OCI-LY7 (cell line): ENCODE results near the gene EME2. TPM values are rescaled to one million over a fixed set of nuclear protein-coding genes. Genes with fewer than 3 reads are reported as not detected.

Source experiments
- BruUV-seq: library from RNA; stranded (reverse); fragments of 400-500 nt; replicated peaks from 2 replicates; lab custom pipeline; 2021; lab: Mats Ljungman, UMichigan
- CTCF ChIA-PET: fragments of 300-600 bp; sonication (Branson Sonifier 250); formaldehyde crosslinking; loops from one replicate; lab custom pipeline; 2022; ENCODE audit warnings: antibody characterized with exemption; ENCODE audit not compliant: unreplicated experiment; lab: Charles Lee
- POLR2A ChIA-PET: fragments of 300-600 bp; sonication (Branson Sonifier 250); formaldehyde crosslinking; loops from one replicate; lab custom pipeline; 2022; ENCODE audit warnings: antibody characterized with exemption; lab: Charles Lee
- DNase-seq: peaks from one replicate; pipeline ENCODE4 v3.0.0-alpha.2; 2015; ENCODE audit warnings: low spot score
- H2AFZ ChIP-seq: fragments of 200-600 bp; sonication (generic), shearing (Covaris generic); 2 replicates; pipeline ENCODE4 v1.6.1; 2014; ENCODE audit warnings: mild to moderate bottlenecking, antibody characterized with exemption, low read length, moderate library complexity
- H3K27ac ChIP-seq: fragments of 200-600 bp; sonication (generic); 2 replicates; pipeline ENCODE4 v1.5.1; 2014; ENCODE audit warnings: mixed run types, low read depth, mild to moderate bottlenecking, moderate library complexity, low read length, inconsistent platforms; ENCODE audit not compliant: poor library complexity, severe bottlenecking
- H3K36me3 ChIP-seq: fragments of 200-600 bp; sonication (generic); 2 replicates; pipeline ENCODE4 v1.6.1; 2014; ENCODE audit warnings: mild to moderate bottlenecking, antibody characterized with exemption, low read length, moderate library complexity, mixed read lengths; ENCODE audit not compliant: insufficient read depth
- H3K4me1 ChIP-seq: fragments of 200-600 bp; sonication (generic); 2 replicates; pipeline ENCODE4 v1.5.1; 2014; ENCODE audit warnings: mild to moderate bottlenecking, low read length; ENCODE audit not compliant: insufficient read depth, poor library complexity, severe bottlenecking
- H3K4me2 ChIP-seq: fragments of 200-600 bp; sonication (generic); 2 replicates; pipeline ENCODE4 v1.6.1; 2014; ENCODE audit warnings: mild to moderate bottlenecking, low read length
- H3K4me3 ChIP-seq: fragments of 200-600 bp; sonication (generic); 2 replicates; pipeline ENCODE4 v1.5.1; 2014; ENCODE audit warnings: mild to moderate bottlenecking, low read depth, low read length; ENCODE audit not compliant: poor library complexity, severe bottlenecking
- H3K79me2 ChIP-seq: fragments of 200-600 bp; sonication (generic); 2 replicates; pipeline ENCODE4 v1.6.1; 2016; ENCODE audit warnings: low read depth, mild to moderate bottlenecking, low read length, moderate library complexity, mixed read lengths; ENCODE audit not compliant: insufficient read depth
- H3K9me2 ChIP-seq: fragments of 200-600 bp; sonication (generic); 2 replicates; pipeline ENCODE4 v1.6.1; 2016; ENCODE audit warnings: mild to moderate bottlenecking, low read length, mixed read lengths; ENCODE audit not compliant: insufficient read depth
- H3K9me3 ChIP-seq: fragments of 200-600 bp; sonication (generic); 2 replicates; pipeline ENCODE4 v1.6.1; 2014; ENCODE audit warnings: mild to moderate bottlenecking, mixed run types, low read length, mixed read lengths
- H4K20me1 ChIP-seq: fragments of 200-600 bp; sonication (generic); 2 replicates; pipeline ENCODE4 v1.6.1; 2014; ENCODE audit warnings: mild to moderate bottlenecking, antibody characterized with exemption, low read length, moderate library complexity, mixed read lengths; ENCODE audit not compliant: insufficient read depth
- EZH2phosphoT487 ChIP-seq: fragments of 200-600 bp; sonication (generic); IDR thresholded peaks from 2 replicates; pipeline ENCODE4 v1.6.1; 2018; ENCODE audit warnings: low read depth, borderline replicate concordance, mild to moderate bottlenecking, mixed run types, antibody characterized with exemption, low read length, moderate library complexity, mixed read lengths
- intact Hi-C: fragments of 100-400 bp; cut with micrococcal nuclease; formaldehyde crosslinking; loops from one replicate; pipeline ENCODE4 v1.10.0; 2022; ENCODE audit not compliant: unreplicated experiment
- total RNA-seq, 2 experiments: library from RNA; depleted of rRNA in 1 of 2; stranded (reverse); fragments of >200 nt in 1 of 2; shearing (Covaris generic) in 1 of 2; gene quantifications; 2 replicates each; pipeline ENCODE4 v1.2.3, GENCODE V29; 2014 to 2022
- TF ChIP-seq, protein P1 (sequence below): fragments of 200-600 bp; sonication (generic); conservative IDR thresholded peaks from 2 replicates; pipeline ENCODE4 v1.5.1; 2014; ENCODE audit warnings: mild to moderate bottlenecking, antibody characterized with exemption, low read length, moderate library complexity, mixed read lengths

EME2 gene
- total RNA-seq, 2 experiments from 2014 or later = 23.8 to 48.5 TPM

DNA sequence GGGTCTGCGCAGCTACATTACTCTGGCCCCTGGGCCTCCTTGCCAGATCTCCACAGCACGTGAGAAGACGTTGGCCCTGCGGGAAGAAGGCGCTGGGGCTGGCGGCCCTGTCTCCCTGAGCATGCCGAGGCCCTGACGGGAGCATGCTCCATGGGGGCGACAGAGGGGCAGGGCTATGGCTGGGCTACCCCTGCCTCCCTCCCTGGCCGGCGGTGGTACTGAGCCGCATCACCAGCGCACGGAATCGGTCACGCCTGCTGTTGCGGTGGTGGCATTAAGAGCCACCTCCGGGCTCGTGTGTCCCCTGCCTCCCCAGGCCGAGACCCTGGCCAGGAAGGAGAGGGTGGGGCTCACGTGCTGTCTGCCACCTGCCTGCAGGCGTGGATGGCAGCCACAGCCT is 38.5 kb upstream of the EME2 start:
- H4K20me1 ChIP-seq = no peaks in the 10 kb centered on the region
- TF ChIP-seq, protein P1, sequence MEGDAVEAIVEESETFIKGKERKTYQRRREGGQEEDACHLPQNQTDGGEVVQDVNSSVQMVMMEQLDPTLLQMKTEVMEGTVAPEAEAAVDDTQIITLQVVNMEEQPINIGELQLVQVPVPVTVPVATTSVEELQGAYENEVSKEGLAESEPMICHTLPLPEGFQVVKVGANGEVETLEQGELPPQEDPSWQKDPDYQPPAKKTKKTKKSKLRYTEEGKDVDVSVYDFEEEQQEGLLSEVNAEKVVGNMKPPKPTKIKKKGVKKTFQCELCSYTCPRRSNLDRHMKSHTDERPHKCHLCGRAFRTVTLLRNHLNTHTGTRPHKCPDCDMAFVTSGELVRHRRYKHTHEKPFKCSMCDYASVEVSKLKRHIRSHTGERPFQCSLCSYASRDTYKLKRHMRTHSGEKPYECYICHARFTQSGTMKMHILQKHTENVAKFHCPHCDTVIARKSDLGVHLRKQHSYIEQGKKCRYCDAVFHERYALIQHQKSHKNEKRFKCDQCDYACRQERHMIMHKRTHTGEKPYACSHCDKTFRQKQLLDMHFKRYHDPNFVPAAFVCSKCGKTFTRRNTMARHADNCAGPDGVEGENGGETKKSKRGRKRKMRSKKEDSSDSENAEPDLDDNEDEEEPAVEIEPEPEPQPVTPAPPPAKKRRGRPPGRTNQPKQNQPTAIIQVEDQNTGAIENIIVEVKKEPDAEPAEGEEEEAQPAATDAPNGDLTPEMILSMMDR = no peak
- TF ChIP-seq EZH2phosphoT487 = no peak
- peaks cover 22% of the 10 kb centered on the region for H3K9me3 ChIP-seq
- H3K4me1 ChIP-seq = no peaks in the 10 kb centered on the region
- no peak overlapping the region for H3K27ac ChIP-seq
- H3K36me3 ChIP-seq = peaks cover 48% of the 10 kb centered on the region
- POLR2A ChIA-PET = no interaction called here
- DNase-seq = no peak
- no TSS peak for BruUV-seq
- H3K4me3 ChIP-seq = no peak overlapping the region
- H3K4me2 ChIP-seq = no peak overlapping the region
- H3K79me2 ChIP-seq = no peaks in the 10 kb centered on the region
- no peaks in the 10 kb centered on the region for H3K9me2 ChIP-seq
- no peak overlapping the region for H2AFZ ChIP-seq
- CTCF ChIA-PET = no interaction called here
- intact Hi-C loops = no loop called here

DNA sequence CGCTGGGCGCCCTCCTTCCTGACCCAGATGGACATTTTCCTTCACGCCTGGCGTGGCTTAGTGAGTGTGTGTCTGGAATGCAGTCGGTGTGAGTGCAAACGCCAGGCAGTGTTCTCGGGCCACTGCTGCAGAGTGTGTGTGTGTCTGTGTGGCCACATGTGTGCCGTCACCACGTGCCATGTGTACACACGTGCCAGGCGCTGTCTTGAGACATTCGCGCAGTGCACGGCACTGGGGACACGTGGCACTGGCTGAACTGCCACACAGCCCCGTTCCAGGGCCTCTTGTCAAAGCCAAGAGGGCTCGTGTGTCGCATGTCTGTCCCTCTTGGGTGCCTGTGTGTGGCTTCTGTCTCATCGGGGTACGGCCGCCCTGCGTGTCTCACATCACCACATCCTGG is 37.8 kb upstream of the EME2 start:
- Histone ChIP-seq H3K79me2 (no peaks in the 10 kb centered on the region), H3K9me3 (peaks cover 28% of the 10 kb centered on the region), H3K4me1 (no peaks in the 10 kb centered on the region), H3K4me3 (no peak overlapping the region), H4K20me1 (no peaks in the 10 kb centered on the region), H3K4me2 (no peak overlapping the region), H3K9me2 (no peaks in the 10 kb centered on the region), H2AFZ (no peak overlapping the region), H3K36me3 (peaks cover 42% of the 10 kb centered on the region), H3K27ac (no peak overlapping the region)
- TF ChIP-seq, protein P1 = no peak
- no peak for TF ChIP-seq EZH2phosphoT487
- ChIA-PET CTCF (no interaction called here), POLR2A (interaction anchor here (0.6 kb wide), 1 partner anchor 30 kb away, joined by 3 read pairs; no protein-coding TSS in a partner anchor)
- BruUV-seq = no TSS peak
- intact Hi-C loops = no loop called here
- no peak for DNase-seq

DNA sequence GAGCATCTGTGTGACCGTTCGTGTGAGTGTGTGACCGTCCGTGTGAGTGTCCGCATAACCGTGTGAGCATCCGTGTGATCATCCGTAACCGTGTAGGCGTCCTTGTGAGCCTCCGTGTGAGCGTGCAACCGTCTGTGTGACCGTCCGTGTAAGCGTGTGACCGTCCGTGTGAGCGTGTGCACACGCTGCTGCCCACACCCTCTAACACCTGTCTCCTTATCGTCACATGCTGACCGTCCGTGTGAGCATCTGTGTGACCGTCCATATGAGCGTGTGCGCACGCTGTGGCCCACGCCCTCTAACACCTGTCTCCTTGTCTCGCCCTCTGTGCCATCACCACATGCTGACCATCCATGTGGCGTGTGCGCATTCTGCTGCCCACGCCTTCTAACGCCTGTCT is 32.4 kb upstream of the EME2 start:
- Histone ChIP-seq H3K9me3 (peaks cover 21% of the 10 kb centered on the region), H4K20me1 (no peaks in the 10 kb centered on the region), H3K4me2 (no peak overlapping the region), H2AFZ (no peak overlapping the region), H3K27ac (no peak overlapping the region), H3K4me1 (no peaks in the 10 kb centered on the region), H3K36me3 (peaks cover 27% of the 10 kb centered on the region), H3K9me2 (no peaks in the 10 kb centered on the region), H3K79me2 (no peaks in the 10 kb centered on the region), H3K4me3 (no peak overlapping the region)
- no TSS peak for BruUV-seq
- TF ChIP-seq, protein P1 = no peak
- no peak for TF ChIP-seq EZH2phosphoT487
- intact Hi-C loops = no loop called here
- ChIA-PET CTCF (no interaction called here), POLR2A (no interaction called here)
- DNase-seq = no peak
